IMR-90 (cell line): ENCODE data around the gene CD300H. TPM values are rescaled to one million over a fixed set of nuclear protein-coding genes. Genes with fewer than 3 reads are reported as not detected.

Experiments
- ATAC-seq: fragments of 200-7000 bp; cut with Tn5 transposase; 2 replicates; pipeline ENCODE4 v1.9.1; 2020; ENCODE audit warnings: low read depth, mild to moderate bottlenecking, moderate library complexity
- BruUV-seq: library from RNA; stranded (reverse); fragments of 400-500 nt; replicated peaks from 2 replicates; lab custom pipeline; 2021; lab: Mats Ljungman, UMichigan
- CTCF ChIA-PET: fragments of 300-600 bp; formaldehyde crosslinking; extraction: SDS; loops from one replicate; lab custom pipeline; 2021; ENCODE audit warnings: antibody characterized with exemption; lab: Yijun Ruan, JAX
- POLR2A ChIA-PET: fragments of 300-600 bp; sonication (Branson Sonifier 250); formaldehyde crosslinking; loops from one replicate; lab custom pipeline; 2022; ENCODE audit warnings: antibody characterized with exemption; ENCODE audit not compliant: unreplicated experiment; lab: Charles Lee
- DNase-seq: peaks from one replicate; pipeline ENCODE4 v3.0.0; 2013
- H2AFZ ChIP-seq: replicated peaks from 2 replicates; pipeline ENCODE3; 2013; ENCODE audit warnings: low read length, mild to moderate bottlenecking; ENCODE audit not compliant: poor library complexity
- H2AK5ac ChIP-seq: 2 replicates; pipeline ENCODE4 v1.6.1; 2013; ENCODE audit warnings: low read depth, low read length, inconsistent platforms
- H2AK9ac ChIP-seq: replicated peaks from 2 replicates; pipeline ENCODE3; 2013; ENCODE audit warnings: mild to moderate bottlenecking, low read depth, low read length, moderate library complexity; ENCODE audit not compliant: poor library complexity
- H2BK120ac ChIP-seq: 2 replicates; pipeline ENCODE4 v1.6.1; 2013; ENCODE audit warnings: low read depth, low read length, inconsistent platforms
- H2BK15ac ChIP-seq: 3 replicates; pipeline ENCODE4 v1.6.1; 2013; ENCODE audit warnings: low read depth, low read length, inconsistent platforms
- H2BK20ac ChIP-seq: 2 replicates; pipeline ENCODE4 v1.6.1; 2013; ENCODE audit warnings: low read depth, mild to moderate bottlenecking, inconsistent platforms, low read length, moderate library complexity
- H2BK5ac ChIP-seq: 2 replicates; pipeline ENCODE4 v1.6.1; 2013; ENCODE audit warnings: mild to moderate bottlenecking, low read depth, low read length, inconsistent platforms; ENCODE audit not compliant: poor library complexity, severe bottlenecking
- H3K14ac ChIP-seq: replicated peaks from 2 replicates; pipeline ENCODE4 v1.6.1; 2013; ENCODE audit warnings: low read depth, low read length, inconsistent platforms
- H3K18ac ChIP-seq: 2 replicates; pipeline ENCODE4 v1.6.1; 2013; ENCODE audit warnings: low read depth, low read length, control low read depth
- H3K23ac ChIP-seq: 2 replicates; pipeline ENCODE4 v1.6.1; 2013; ENCODE audit warnings: low read depth, low read length, inconsistent platforms
- H3K27ac ChIP-seq: 2 replicates; pipeline ENCODE4 v1.5.1; 2013; ENCODE audit warnings: mild to moderate bottlenecking, control low read depth, low read length; ENCODE audit not compliant: insufficient read depth
- H3K27me3 ChIP-seq: 2 replicates; pipeline ENCODE4 v1.6.1; 2013; ENCODE audit warnings: low read length; ENCODE audit not compliant: control insufficient read depth, insufficient read depth
- H3K36me3 ChIP-seq: 2 replicates; pipeline ENCODE4 v1.6.1; 2013; ENCODE audit warnings: low read length, mixed read lengths; ENCODE audit not compliant: control insufficient read depth, insufficient read depth
- H3K4ac ChIP-seq: 2 replicates; pipeline ENCODE4 v1.6.1; 2013; ENCODE audit warnings: low read depth, low read length, inconsistent platforms
- H3K4me1 ChIP-seq: 2 replicates; pipeline ENCODE4 v1.6.1; 2013; ENCODE audit warnings: low read length, mixed read lengths; ENCODE audit not compliant: control insufficient read depth, insufficient read depth
- H3K4me2 ChIP-seq: 2 replicates; pipeline ENCODE4 v1.6.1; 2013; ENCODE audit warnings: low read depth, mild to moderate bottlenecking, control low read depth, low read length, moderate library complexity
- H3K4me3 ChIP-seq: 2 replicates; pipeline ENCODE4 v1.5.1; 2013; ENCODE audit warnings: low read depth, mild to moderate bottlenecking, control low read depth, low read length, moderate library complexity; ENCODE audit not compliant: insufficient read depth
- H3K56ac ChIP-seq: 2 replicates; pipeline ENCODE4 v1.6.1; 2013; ENCODE audit warnings: low read length, inconsistent platforms; ENCODE audit not compliant: insufficient read depth; ENCODE audit errors: extremely low read depth
- H3K79me1 ChIP-seq, 2 experiments: 2 replicates each; pipeline ENCODE4 v1.6.1; 2013; ENCODE audit warnings: low read length in 2 of 2, inconsistent platforms in 1 of 2, low read depth in 1 of 2
- H3K9ac ChIP-seq: 2 replicates; pipeline ENCODE4 v1.6.1; 2013; ENCODE audit warnings: low read depth, low read length, control low read depth
- H3K9me1 ChIP-seq: 2 replicates; pipeline ENCODE4 v1.6.1; 2013; ENCODE audit warnings: low read length, inconsistent platforms; ENCODE audit not compliant: insufficient read depth
- H3K9me3 ChIP-seq: 2 replicates; pipeline ENCODE4 v1.6.1; 2013; ENCODE audit warnings: low read length; ENCODE audit not compliant: control insufficient read depth, insufficient read depth
- H4K20me1 ChIP-seq: 2 replicates; pipeline ENCODE4 v1.6.1; 2013; ENCODE audit warnings: low read length, inconsistent platforms; ENCODE audit not compliant: insufficient read depth
- H4K5ac ChIP-seq: 2 replicates; pipeline ENCODE4 v1.6.1; 2013; ENCODE audit warnings: mild to moderate bottlenecking, low read depth, low read length, control low read depth
- H4K8ac ChIP-seq, 2 experiments: 2 replicates each; pipeline ENCODE4 v1.6.1; 2013; ENCODE audit warnings: low read depth in 2 of 2, low read length in 2 of 2, control low read depth in 1 of 2, inconsistent platforms in 1 of 2
- H4K91ac ChIP-seq: 2 replicates; pipeline ENCODE4 v1.6.1; 2013; ENCODE audit warnings: low read depth, low read length, inconsistent platforms; ENCODE audit not compliant: insufficient read depth
- BHLHE40 ChIP-seq: fragments of 150-350 bp; IDR thresholded peaks from 2 replicates; pipeline ENCODE4 v1.6.1; 2016; ENCODE audit warnings: mild to moderate bottlenecking, low read depth, low read length
- CEBPB ChIP-seq: IDR thresholded peaks from 2 replicates; pipeline ENCODE4 v1.6.1; 2012; ENCODE audit warnings: low read depth, low read length, improper control_type of control experiment
- CHD1 ChIP-seq: IDR thresholded peaks from 2 replicates; pipeline ENCODE4 v1.6.1; 2012; ENCODE audit warnings: low read depth, low read length, improper control_type of control experiment
- CTCF ChIP-seq: conservative IDR thresholded peaks from 2 replicates; pipeline ENCODE4 v1.5.1; 2012; ENCODE audit warnings: mild to moderate bottlenecking, low read depth, low read length, improper control_type of control experiment
- FOS ChIP-seq: fragments of 150-350 bp; IDR thresholded peaks from 2 replicates; pipeline ENCODE4 v1.6.1; 2016; ENCODE audit warnings: low read depth, low read length
- MAFK ChIP-seq: IDR thresholded peaks from 2 replicates; pipeline ENCODE4 v1.6.1; 2012; ENCODE audit warnings: low read depth, low read length, improper control_type of control experiment
- MAZ ChIP-seq: IDR thresholded peaks from 2 replicates; pipeline ENCODE4 v1.6.1; 2012; ENCODE audit warnings: low read depth, mild to moderate bottlenecking, low read length, improper control_type of control experiment, moderate library complexity, borderline replicate concordance
- MXI1 ChIP-seq: IDR thresholded peaks from 2 replicates; pipeline ENCODE4 v1.6.1; 2012; ENCODE audit warnings: low read depth, mild to moderate bottlenecking, low read length, moderate library complexity, borderline replicate concordance
- NFE2L2 ChIP-seq: fragments of 150-350 bp; IDR thresholded peaks from 2 replicates; pipeline ENCODE4 v1.6.1; 2016; ENCODE audit warnings: low read depth, mild to moderate bottlenecking, low read length
- POLR2A ChIP-seq: IDR thresholded peaks from 2 replicates; pipeline ENCODE4 v1.6.1; 2012; ENCODE audit warnings: mild to moderate bottlenecking, low read depth, low read length
- RAD21 ChIP-seq: IDR thresholded peaks from 2 replicates; pipeline ENCODE4 v1.6.1; 2012; ENCODE audit warnings: low read length, improper control_type of control experiment
- RCOR1 ChIP-seq: IDR thresholded peaks from 2 replicates; pipeline ENCODE4 v1.6.1; 2012; ENCODE audit warnings: mild to moderate bottlenecking, low read length, improper control_type of control experiment; ENCODE audit not compliant: insufficient replicate concordance
- RFX5 ChIP-seq: IDR thresholded peaks from 2 replicates; pipeline ENCODE4 v1.8.0; 2012; ENCODE audit warnings: low read depth, mild to moderate bottlenecking, low read length, moderate library complexity
- SMC3 ChIP-seq: fragments of 150-350 bp; IDR thresholded peaks from 2 replicates; pipeline ENCODE4 v1.6.1; 2016; ENCODE audit warnings: low read depth, mild to moderate bottlenecking, antibody characterized with exemption, low read length, moderate library complexity
- USF2 ChIP-seq: fragments of 150-350 bp; IDR thresholded peaks from 2 replicates; pipeline ENCODE4 v1.6.1; 2017; ENCODE audit warnings: mild to moderate bottlenecking, antibody characterized with exemption, low read length, low read depth
- WGBS, 2 experiments: methylation state at CpG; one replicate each; pipeline versions ENCODE4 v1.1.5 to v1.1.7; 2013; ENCODE audit warnings: missing lambda C conversion rate in 2 of 2; ENCODE audit not compliant: insufficient read length in 1 of 2; ENCODE audit errors: extremely low coverage in 2 of 2; 5-methylcytosine and 5-hydroxymethylcytosine counted together
- dilution Hi-C: fragments of 300-500 bp; cut with HindIII; formaldehyde crosslinking; loops from one replicate; pipeline ENCODE4 v1.14.3; 2018; ENCODE audit warnings: low sequenced_read_pairs; ENCODE audit not compliant: unreplicated experiment
- in situ Hi-C: fragments of 300-500 bp; cut with MboI; formaldehyde crosslinking; loops from 3 replicates; pipeline ENCODE4 v1.14.3; 2019; ENCODE audit warnings: low sequenced_read_pairs, inconsistent platforms, mixed read lengths
- intact Hi-C: fragments of 100-400 bp; cut with micrococcal nuclease; formaldehyde crosslinking; loops from 2 replicates; pipeline ENCODE4 v1.10.0; 2022
- polyA plus RNA-seq, 3 experiments: library from polyadenylated mRNA; depleted of rRNA; stranded (reverse); fragments of >200 nt; gene quantifications; 2 replicates each; pipeline ENCODE4 v1.2.3, GENCODE V29; 2012; ENCODE audit warnings: low replicate concordance in 1 of 3
- total RNA-seq: library from RNA; depleted of rRNA; stranded (reverse); fragments of >200 nt; gene quantifications from 2 replicates; pipeline ENCODE4 v1.2.3, GENCODE V29; 2012
- TF ChIP-seq, protein P1 (sequence below): fragments of 150-350 bp; IDR thresholded peaks from 2 replicates; pipeline ENCODE4 v1.6.1; 2016; ENCODE audit warnings: low read depth, mild to moderate bottlenecking, low read length, moderate library complexity, borderline replicate concordance

Gene CD300H
- total and polyA plus RNA-seq, 2 of the 4 experiments (the other 2 are of a cell fraction) = not detected

GRCh38 chr17:74547264-74547663 is 20.0 kb downstream of the CD300H start:
- Histone ChIP-seq H2AFZ (no peak overlapping the region), H3K9ac (no peak overlapping the region), H3K4ac (no peak overlapping the region), H3K4me1 (no peaks in the 10 kb centered on the region), H3K56ac (no peak overlapping the region), H4K91ac (no peak overlapping the region), H3K9me3 (peaks cover 42% of the 10 kb centered on the region), H3K18ac (no peak overlapping the region), H3K23ac (no peak overlapping the region), H2BK120ac (no peak overlapping the region), H2AK9ac (no peak overlapping the region), H3K36me3 (no peaks in the 10 kb centered on the region), H3K27me3 (no peaks in the 10 kb centered on the region), H3K9me1 (no peaks in the 10 kb centered on the region), H4K20me1 (no peaks in the 10 kb centered on the region), H2BK20ac (no peak overlapping the region), H2AK5ac (no peak overlapping the region), H2BK5ac (no peak overlapping the region), H4K5ac (no peak overlapping the region), H3K14ac (no peak overlapping the region), H3K4me2 (no peak overlapping the region), H3K79me1 (no peaks in the 10 kb centered on the region), H3K27ac (no peak overlapping the region), H4K8ac (no peak overlapping the region), H3K4me3 (no peak overlapping the region), H2BK15ac (no peak overlapping the region)
- in situ Hi-C loops (no loop called here), dilution Hi-C loops (no loop called here), intact Hi-C loops (no loop called here)
- POLR2A ChIA-PET = no interaction called here
- CTCF ChIA-PET = no interaction called here
- WGBS, 2 experiments = 20% methylated on average over 1 of the region's 7 CpGs; no CpG with 5 or more reads in 1 of the 2 experiments
- ATAC-seq = no peak
- no TSS peak for BruUV-seq
- TF ChIP-seq MXI1 (no peak), CTCF (no peak), MAZ (no peak), CHD1 (no peak), SMC3 (no peak), POLR2A (no peak), BHLHE40 (no peak), CEBPB (no peak), USF2 (no peak), RAD21 (no peak), RFX5 (no peak), RCOR1 (no peak), NFE2L2 (no peak), FOS (no peak), MAFK (no peak)
- TF ChIP-seq, protein P1, sequence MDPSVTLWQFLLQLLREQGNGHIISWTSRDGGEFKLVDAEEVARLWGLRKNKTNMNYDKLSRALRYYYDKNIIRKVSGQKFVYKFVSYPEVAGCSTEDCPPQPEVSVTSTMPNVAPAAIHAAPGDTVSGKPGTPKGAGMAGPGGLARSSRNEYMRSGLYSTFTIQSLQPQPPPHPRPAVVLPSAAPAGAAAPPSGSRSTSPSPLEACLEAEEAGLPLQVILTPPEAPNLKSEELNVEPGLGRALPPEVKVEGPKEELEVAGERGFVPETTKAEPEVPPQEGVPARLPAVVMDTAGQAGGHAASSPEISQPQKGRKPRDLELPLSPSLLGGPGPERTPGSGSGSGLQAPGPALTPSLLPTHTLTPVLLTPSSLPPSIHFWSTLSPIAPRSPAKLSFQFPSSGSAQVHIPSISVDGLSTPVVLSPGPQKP = no peak
- no peak for DNase-seq
